HCT116 (cell line): ENCODE measurements around the gene SLF1.

ENCODE experiments used
- CBX3 ChIP-seq: IDR thresholded peaks from 2 replicates; pipeline ENCODE4 v1.6.1; 2012; ENCODE audit warnings: low read depth
- CTCF ChIP-seq, 3 experiments: fragments of 200-600 bp in 1 of 3; sonication (generic) in 1 of 3; IDR thresholded peaks in 2 of 3; conservative IDR thresholded peaks in 1 of 3; 2 replicates each; pipeline ENCODE4 v1.5.1; 2012 to 2017; ENCODE audit warnings: low read depth in 2 of 3, low read length in 2 of 3, antibody characterized with exemption in 1 of 3, borderline replicate concordance in 1 of 3, control low read depth in 1 of 3, mild to moderate bottlenecking in 1 of 3, mixed read lengths in 1 of 3, mixed run types in 1 of 3, moderate library complexity in 1 of 3; ENCODE audit not compliant: insufficient read depth in 1 of 3
- EGR1 ChIP-seq: IDR thresholded peaks from 2 replicates; pipeline ENCODE4 v1.6.1; 2012; ENCODE audit warnings: low read depth
- EZH2 ChIP-seq: fragments of 200-600 bp; sonication (generic); IDR thresholded peaks from 2 replicates; pipeline ENCODE4 v1.6.1; 2017; ENCODE audit warnings: antibody characterized with exemption, mixed run types
- EZH2phosphoT487 ChIP-seq: fragments of 200-600 bp; IDR thresholded peaks from 2 replicates; pipeline ENCODE4 v1.6.1; 2018; ENCODE audit warnings: antibody characterized with exemption, borderline replicate concordance
- FOSL1 ChIP-seq: IDR thresholded peaks from 2 replicates; pipeline ENCODE4 v1.6.1; 2012; ENCODE audit warnings: low read depth
- JUND ChIP-seq: IDR thresholded peaks from 2 replicates; pipeline ENCODE4 v1.6.1; 2012
- POLR2A ChIP-seq: IDR thresholded peaks from 2 replicates; pipeline ENCODE4 v1.7.0; 2011; ENCODE audit warnings: borderline replicate concordance; ENCODE audit not compliant: insufficient read depth, insufficient read length; ENCODE audit errors: extremely low read depth
- POLR2AphosphoS5 ChIP-seq: IDR thresholded peaks from 2 replicates; pipeline ENCODE4 v1.6.1; 2011; ENCODE audit warnings: mild to moderate bottlenecking, low read depth, low read length, moderate library complexity
- RAD21 ChIP-seq: IDR thresholded peaks from 2 replicates; pipeline ENCODE4 v1.6.1; 2012; ENCODE audit warnings: low read depth, mild to moderate bottlenecking
- REST ChIP-seq: IDR thresholded peaks from 2 replicates; pipeline ENCODE4 v1.6.1; 2012; ENCODE audit warnings: low read depth
- SP1 ChIP-seq: IDR thresholded peaks from 2 replicates; pipeline ENCODE4 v1.6.1; 2012; ENCODE audit warnings: low read depth
- TCF7L2 ChIP-seq: IDR thresholded peaks from 2 replicates; pipeline ENCODE4 v1.7.0; 2011; ENCODE audit warnings: borderline replicate concordance, inconsistent platforms; ENCODE audit not compliant: insufficient read depth, insufficient read length; ENCODE audit errors: extremely low read depth
- YY1 ChIP-seq: IDR thresholded peaks from 2 replicates; pipeline ENCODE4 v1.6.1; 2011; ENCODE audit warnings: low read length, low read depth, moderate library complexity, mild to moderate bottlenecking; ENCODE audit not compliant: insufficient replicate concordance; ENCODE audit errors: extremely low read depth

- TF ChIP-seq REST (no peak), CTCF (IDR thresholded peaks at IDR 0.05 in 2 of 3, conservative IDR thresholded peaks at IDR 0.05 in 1 of 3; ENCODE audit: borderline replicate concordance in 1 of 3, insufficient read depth in 1 of 3, low read depth in 2 of 3, low read length in 2 of 3) (no peak), POLR2A (no peak), TCF7L2 (no peak), FOSL1 (no peak), EZH2 (no peak), POLR2AphosphoS5 (no peak), CBX3 (no peak), RAD21 (no peak), YY1 (no peak), EGR1 (no peak), SP1 (no peak), EZH2phosphoT487 (no peak), JUND (no peak)
Observed at GRCh38 chr5:94627191-94627590, 8.7 kb downstream of the SLF1 start.
